CD8-positive, alpha-beta memory T cell (primary cell): ENCODE measurements around the gene PLCZ1. TPM values are rescaled to one million over a fixed set of nuclear protein-coding genes. Genes with fewer than 3 reads are reported as not detected.
"Not testable (repeated sequence)": the region's sequence is repeated elsewhere in the genome, so short reads cannot be mapped to it uniquely, and the experiment has no call there.

Experiments
- CTCF ChIA-PET: fragments of 350-600 bp; sonication (Branson Sonifier 250); formaldehyde crosslinking; loops from one replicate; lab custom pipeline; 2021; ENCODE audit warnings: antibody characterized with exemption; lab: Charles Lee
- POLR2A ChIA-PET: fragments of 350-600 bp; sonication (Branson Sonifier 250); formaldehyde crosslinking; loops from one replicate; lab custom pipeline; 2021; ENCODE audit warnings: antibody characterized with exemption; lab: Charles Lee
- DNase-seq, 5 donors: peaks; one replicate each; pipeline versions ENCODE4 v3.0.0 to v3.0.0-alpha.2; 2020 to 2022; ENCODE audit warnings: mixed read lengths in 1 of 5
- H3K27ac ChIP-seq: one replicate; pipeline ENCODE4 v1.7.0; 2013; ENCODE audit warnings: low read depth, mild to moderate bottlenecking, low read length, moderate library complexity
- H3K27me3 ChIP-seq: 2 replicates; pipeline ENCODE4 v1.7.0; 2013; ENCODE audit warnings: low read length, mild to moderate bottlenecking; ENCODE audit not compliant: insufficient read depth, poor library complexity, severe bottlenecking
- H3K36me3 ChIP-seq: 2 replicates; pipeline ENCODE4 v1.7.0; 2013; ENCODE audit warnings: mild to moderate bottlenecking, low read length, moderate library complexity; ENCODE audit not compliant: insufficient read depth
- H3K4me1 ChIP-seq: 2 replicates; pipeline ENCODE4 v1.7.0; 2013; ENCODE audit warnings: mild to moderate bottlenecking, low read length, moderate library complexity; ENCODE audit not compliant: insufficient read depth
- H3K4me3 ChIP-seq: 2 replicates; pipeline ENCODE4 v1.7.0; 2013; ENCODE audit warnings: mild to moderate bottlenecking, low read length
- H3K9me3 ChIP-seq: 2 replicates; pipeline ENCODE4 v1.7.0; 2013; ENCODE audit warnings: mild to moderate bottlenecking, low read length
- H3K27ac Mint-ChIP-seq, 8 donors: one replicate each; pipeline ENCODE4 v1.8.0; 2020 to 2021; ENCODE audit warnings: mixed read lengths in 8 of 8, mild to moderate bottlenecking in 6 of 8, inconsistent platforms in 3 of 8, moderate library complexity in 3 of 8
- H3K27me3 Mint-ChIP-seq, 2 donors: one replicate each; pipeline ENCODE4 v1.8.0; 2020 to 2021; ENCODE audit warnings: mixed read lengths in 2 of 2, mild to moderate bottlenecking in 1 of 2, moderate library complexity in 1 of 2
- H3K36me3 Mint-ChIP-seq, 3 donors: one replicate each; pipeline ENCODE4 v1.8.0; 2020 to 2021; ENCODE audit warnings: mixed read lengths in 3 of 3, inconsistent platforms in 1 of 3, mild to moderate bottlenecking in 1 of 3
- H3K4me1 Mint-ChIP-seq, 3 donors: one replicate each; pipeline ENCODE4 v1.8.0; 2020 to 2021; ENCODE audit warnings: mixed read lengths in 3 of 3, inconsistent platforms in 1 of 3, mild to moderate bottlenecking in 1 of 3
- H3K4me3 Mint-ChIP-seq, 7 donors: one replicate each; pipeline ENCODE4 v1.8.0; 2020 to 2021; ENCODE audit warnings: mixed read lengths in 7 of 7, mild to moderate bottlenecking in 6 of 7, moderate library complexity in 4 of 7, inconsistent platforms in 2 of 7
- H3K9me3 Mint-ChIP-seq, 5 donors: one replicate each; pipeline ENCODE4 v1.8.0; 2020 to 2022; ENCODE audit warnings: mixed read lengths in 5 of 5, mild to moderate bottlenecking in 3 of 5, moderate library complexity in 2 of 5, inconsistent platforms in 1 of 5
- polyA plus RNA-seq: library from polyadenylated mRNA; unstranded; fragments of 300-500 nt; fragmentation: Illumina TruSeq; gene quantifications from one replicate; pipeline ENCODE4 v1.2.3, GENCODE V29; 2021
- total RNA-seq, 2 experiments: library from RNA; stranded (reverse); gene quantifications; one replicate each; pipeline ENCODE4 v1.2.3, GENCODE V29; 2021

PLCZ1 gene
- total and polyA plus RNA-seq, 3 experiments from 2014 or later, result not detected

GRCh38 chr12:18696971-18697602 is 40.7 kb downstream of the PLCZ1 start:
- CTCF ChIA-PET, result no interaction called here

GRCh38 chr12:18693986-18694385 is 43.8 kb downstream of the PLCZ1 start:
- H3K4me1 Mint-ChIP-seq, H3K36me3 Mint-ChIP-seq, H3K4me1 ChIP-seq, H3K36me3 ChIP-seq, H3K4me3 Mint-ChIP-seq, H3K27ac Mint-ChIP-seq, DNase-seq, H3K4me3 ChIP-seq, H3K27me3 Mint-ChIP-seq, POLR2A ChIA-PET, H3K9me3 ChIP-seq, H3K27ac ChIP-seq, CTCF ChIA-PET, H3K27me3 ChIP-seq: not testable (repeated sequence)
- peaks cover 0 to 20% (median 2%) of the 10 kb centered on the region in 5 donors for H3K9me3 Mint-ChIP-seq

More at GRCh38 chr12:18696971-18697602, 40.7 kb downstream of the PLCZ1 start:
- no peaks in the 10 kb centered on the region for H3K27me3 ChIP-seq
- H3K27ac ChIP-seq, result no peak overlapping the region
- DNase-seq, result no peak
- H3K36me3 ChIP-seq, result no peaks in the 10 kb centered on the region
- Mint-ChIP-seq H3K4me3 (no peak overlapping the region), H3K36me3 (no peaks in the 10 kb centered on the region), H3K27me3 (no peaks in the 10 kb centered on the region), H3K27ac (no peak overlapping the region), H3K9me3 (peaks cover 0 to 21% (median 4%) of the 10 kb centered on the region in 5 donors), H3K4me1 (no peaks in the 10 kb centered on the region)
- no peaks in the 10 kb centered on the region for H3K9me3 ChIP-seq
- H3K4me1 ChIP-seq, result no peaks in the 10 kb centered on the region
- POLR2A ChIA-PET, result no interaction called here
- H3K4me3 ChIP-seq, result no peak overlapping the region

- POLR2A ChIA-PET, result no interaction called here
- Histone ChIP-seq H3K27me3 (no peaks in the 10 kb centered on the region), H3K9me3 (no peaks in the 10 kb centered on the region), H3K4me1 (no peaks in the 10 kb centered on the region), H3K36me3 (no peaks in the 10 kb centered on the region), H3K4me3 (no peak overlapping the region), H3K27ac (no peak overlapping the region)
- no peak for DNase-seq
- H3K4me1 Mint-ChIP-seq, result no peaks in the 10 kb centered on the region
- no peaks in the 10 kb centered on the region for H3K27me3 Mint-ChIP-seq
- no peak overlapping the region for H3K27ac Mint-ChIP-seq
- H3K4me3 Mint-ChIP-seq, result no peak overlapping the region
- CTCF ChIA-PET, result no interaction called here
- H3K9me3 Mint-ChIP-seq, result peaks cover 0 to 18% (median 2%) of the 10 kb centered on the region in 5 donors
- no peaks in the 10 kb centered on the region for H3K36me3 Mint-ChIP-seq
These were observed 47.2 kb downstream of the PLCZ1 start for GRCh38 chr12:18690653-18691052.

- DNase-seq, result no peak
- Mint-ChIP-seq H3K27me3 (no peaks in the 10 kb centered on the region), H3K36me3 (no peaks in the 10 kb centered on the region), H3K9me3 (peaks cover 0 to 18% (median 2%) of the 10 kb centered on the region in 5 donors), H3K4me1 (no peaks in the 10 kb centered on the region), H3K4me3 (no peak overlapping the region), H3K27ac (no peak overlapping the region)
- Histone ChIP-seq H3K9me3 (no peaks in the 10 kb centered on the region), H3K36me3 (no peaks in the 10 kb centered on the region), H3K4me3 (no peak overlapping the region), H3K27ac (no peak overlapping the region), H3K4me1 (no peaks in the 10 kb centered on the region), H3K27me3 (no peaks in the 10 kb centered on the region)
- ChIA-PET POLR2A (no interaction called here), CTCF (no interaction called here)
These were observed 48.0 kb downstream of the PLCZ1 start for GRCh38 chr12:18689771-18690170.

GRCh38 chr12:18684430-18684829 is 53.4 kb downstream of the PLCZ1 start:
- no peak overlapping the region for H3K4me3 Mint-ChIP-seq
- Histone ChIP-seq H3K27ac (no peak overlapping the region), H3K4me3 (no peak overlapping the region), H3K4me1 (no peaks in the 10 kb centered on the region), H3K27me3 (no peaks in the 10 kb centered on the region), H3K36me3 (no peaks in the 10 kb centered on the region), H3K9me3 (no peaks in the 10 kb centered on the region)
- ChIA-PET CTCF (no interaction called here), POLR2A (no interaction called here)
- no peaks in the 10 kb centered on the region for H3K27me3 Mint-ChIP-seq
- no peak for DNase-seq
- H3K27ac Mint-ChIP-seq, result no peak overlapping the region
- H3K4me1 Mint-ChIP-seq, result no peaks in the 10 kb centered on the region
- H3K36me3 Mint-ChIP-seq, result no peaks in the 10 kb centered on the region
- H3K9me3 Mint-ChIP-seq, result no peaks in the 10 kb centered on the region

- ChIA-PET CTCF (no interaction called here), POLR2A (no interaction called here)
These were observed 54.3 kb downstream of the PLCZ1 start for GRCh38 chr12:18683327-18684013.

GRCh38 chr12:18681818-18682217 is 56.0 kb downstream of the PLCZ1 start:
- Mint-ChIP-seq H3K36me3 (no peaks in the 10 kb centered on the region), H3K27me3 (no peaks in the 10 kb centered on the region), H3K4me3 (no peak overlapping the region), H3K27ac (no peak overlapping the region), H3K9me3 (no peaks in the 10 kb centered on the region), H3K4me1 (no peaks in the 10 kb centered on the region)
- H3K4me3 ChIP-seq, result no peak overlapping the region
- no peaks in the 10 kb centered on the region for H3K9me3 ChIP-seq
- no peak overlapping the region for H3K27ac ChIP-seq
- no peaks in the 10 kb centered on the region for H3K36me3 ChIP-seq
- no peak for DNase-seq
- no peaks in the 10 kb centered on the region for H3K4me1 ChIP-seq
- ChIA-PET CTCF (no interaction called here), POLR2A (no interaction called here)
- H3K27me3 ChIP-seq, result no peaks in the 10 kb centered on the region

More at GRCh38 chr12:18683327-18684013, 54.3 kb downstream of the PLCZ1 start:
- no peak overlapping the region for H3K4me3 Mint-ChIP-seq
- Histone ChIP-seq H3K27me3 (no peaks in the 10 kb centered on the region), H3K4me1 (no peaks in the 10 kb centered on the region), H3K27ac (no peak overlapping the region), H3K36me3 (no peaks in the 10 kb centered on the region), H3K4me3 (no peak overlapping the region), H3K9me3 (no peaks in the 10 kb centered on the region)
- no peaks in the 10 kb centered on the region for H3K36me3 Mint-ChIP-seq
- no peaks in the 10 kb centered on the region for H3K9me3 Mint-ChIP-seq
- H3K27ac Mint-ChIP-seq, result no peak overlapping the region
- no peaks in the 10 kb centered on the region for H3K4me1 Mint-ChIP-seq
- DNase-seq, result no peak
- H3K27me3 Mint-ChIP-seq, result no peaks in the 10 kb centered on the region

- Histone ChIP-seq H3K4me1 (no peaks in the 10 kb centered on the region), H3K36me3 (no peaks in the 10 kb centered on the region), H3K4me3 (no peak overlapping the region), H3K27me3 (no peaks in the 10 kb centered on the region), H3K27ac (no peak overlapping the region), H3K9me3 (no peaks in the 10 kb centered on the region)
- CTCF ChIA-PET, result no interaction called here
- Mint-ChIP-seq H3K27me3 (no peaks in the 10 kb centered on the region), H3K36me3 (no peaks in the 10 kb centered on the region), H3K4me1 (no peaks in the 10 kb centered on the region), H3K27ac (no peak overlapping the region), H3K9me3 (peaks cover 0 to 11% (median 0%) of the 10 kb centered on the region in 5 donors), H3K4me3 (no peak overlapping the region)
- no peak for DNase-seq
- POLR2A ChIA-PET, result no interaction called here
These were observed 60.7 kb downstream of the PLCZ1 start for GRCh38 chr12:18676996-18677588.
